Measurements from ENCODE around the gene KBTBD12. TPM values are rescaled to one million over a fixed set of nuclear protein-coding genes. Genes with fewer than 3 reads are reported as not detected.

KBTBD12 gene
- total and polyA plus RNA-seq, 2 donors (not counting 3 experiments of a cell fraction or from before 2014, with no cell fraction given) = not detected

GRCh38 chr3:128021768-128022372 is 106.8 kb downstream of the KBTBD12 start:
- ChIA-PET POLR2A (no interaction called here), CTCF (no interaction called here)
- H3K9ac ChIP-seq (replicated peaks; ENCODE audit: extremely low read depth, insufficient read depth, low read length) = no peak overlapping the region
- H3K79me2 ChIP-seq (ENCODE audit: control insufficient read depth, insufficient read depth, low read length) = no peaks in the 10 kb centered on the region
- no peak overlapping the region for H2AFZ ChIP-seq (ENCODE audit: low read depth, low read length)
- H3K4me2 ChIP-seq (ENCODE audit: insufficient read depth, low read length) = no peak overlapping the region
- FAIRE-seq = no peak
- H3K27ac ChIP-seq (ENCODE audit: insufficient read depth, low read depth, low read length) = no peak overlapping the region
- no peaks in the 10 kb centered on the region for H3K9me3 ChIP-seq (replicated peaks; ENCODE audit: control insufficient read depth, insufficient read depth, low read length)
- BruUV-seq (replicated peaks) = no TSS peak
- H3K4me3 ChIP-seq (replicated peaks in 1 of 3; ENCODE audit: insufficient read depth in 1 of 3, low read depth in 1 of 3, low read length in 3 of 3) = no peak overlapping the region
- H3K36me3 ChIP-seq (ENCODE audit: control insufficient read depth in 2 of 2, extremely low read depth in 1 of 2, insufficient read depth in 2 of 2, low read length in 2 of 2) = no peaks in the 10 kb centered on the region
- H3K9me1 ChIP-seq (replicated peaks; ENCODE audit: control insufficient read depth, extremely low read depth, insufficient read depth, low read length) = no peaks in the 10 kb centered on the region
- no peak for TF ChIP-seq JUN (IDR thresholded peaks at IDR 0.05; ENCODE audit: borderline replicate concordance, insufficient read depth, insufficient read length, low read depth)
- TF ChIP-seq POLR2A (IDR thresholded peaks at IDR 0.05; ENCODE audit: low read depth, low read length) = no peak
- TF ChIP-seq EZH2 (IDR thresholded peaks at IDR 0.05; ENCODE audit: borderline replicate concordance, low read depth, low read length, severe bottlenecking) = no peak
- no peak for TF ChIP-seq POLR2AphosphoS5 (IDR thresholded peaks at IDR 0.05; ENCODE audit: insufficient read depth, low read depth, low read length)
- no peak for TF ChIP-seq MAX (IDR thresholded peaks at IDR 0.05; ENCODE audit: insufficient read depth, insufficient read length)
- no peak for TF ChIP-seq FOS (IDR thresholded peaks at IDR 0.05; ENCODE audit: borderline replicate concordance, insufficient read depth, low read length)
- TF ChIP-seq CTCF (IDR thresholded peaks at IDR 0.05; ENCODE audit: extremely low read depth in 1 of 2, insufficient read depth in 1 of 2, low read depth in 1 of 2, low read length in 2 of 2) = no peak
- no peak for TF ChIP-seq MYC (IDR thresholded peaks at IDR 0.05; ENCODE audit: low read depth, low read length)
- TF ChIP-seq GATA2 (IDR thresholded peaks at IDR 0.05; ENCODE audit: insufficient read depth, insufficient read length, low read depth, low read length) = no peak
- no peak for DNase-seq (ENCODE audit: low read depth, low spot score)
- no peaks in the 10 kb centered on the region for H3K4me1 ChIP-seq (ENCODE audit: control insufficient read depth, extremely low read depth, insufficient read depth, low read length)
- no peaks in the 10 kb centered on the region for H4K20me1 ChIP-seq (replicated peaks; ENCODE audit: control insufficient read depth, extremely low read depth, insufficient read depth, low read length)
- peaks cover 5 to 15% of the 10 kb centered on the region in 2 experiments for H3K27me3 ChIP-seq (ENCODE audit: control insufficient read depth in 2 of 2, insufficient read depth in 2 of 2, low read length in 2 of 2)
- dilution Hi-C loops (cut with MboI; ENCODE audit: extremely low pct_ligation_motif_present, low sequenced_read_pairs) = no loop called here
- intact Hi-C loops (cut with micrococcal nuclease) = no loop called here
